HG03575 (cell line): ENCODE measurements around the gene CADPS2.

Experiments
- ATAC-seq: cut with Tn5 transposase; IDR thresholded peaks from one replicate; pipeline ENCODE4 v1.9.1; 2021; ENCODE audit not compliant: unreplicated experiment, insufficient number of reproducible peaks, low FRiP score; ENCODE audit errors: extremely low read depth

The CADPS2 gene

DNA sequence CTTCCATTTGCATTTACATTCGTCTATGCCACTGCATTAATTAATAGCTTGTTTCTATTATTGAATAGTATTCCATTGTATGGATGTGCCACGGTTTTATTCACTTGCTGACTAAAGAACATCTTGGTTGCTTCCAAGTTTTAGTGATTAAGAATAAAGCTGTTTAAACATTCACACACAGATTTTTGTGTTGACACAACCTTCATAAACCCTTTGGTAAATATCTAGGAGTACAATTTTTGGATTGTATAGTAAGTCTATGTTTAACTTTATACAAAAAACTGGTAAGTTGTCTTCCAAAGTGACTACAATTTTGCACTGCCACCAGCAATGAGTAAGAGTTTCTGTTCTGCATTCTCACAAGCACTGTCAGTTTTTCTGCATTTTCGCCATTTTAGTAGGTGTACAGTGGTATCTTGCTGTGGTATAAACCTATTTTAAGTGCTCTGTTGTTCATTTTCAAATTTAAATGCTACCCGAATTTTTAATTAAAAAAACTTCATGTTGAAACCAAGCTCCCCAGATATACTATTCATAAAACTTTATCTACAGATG is 308.7 kb downstream of the CADPS2 start:
- no peak for ATAC-seq

DNA sequence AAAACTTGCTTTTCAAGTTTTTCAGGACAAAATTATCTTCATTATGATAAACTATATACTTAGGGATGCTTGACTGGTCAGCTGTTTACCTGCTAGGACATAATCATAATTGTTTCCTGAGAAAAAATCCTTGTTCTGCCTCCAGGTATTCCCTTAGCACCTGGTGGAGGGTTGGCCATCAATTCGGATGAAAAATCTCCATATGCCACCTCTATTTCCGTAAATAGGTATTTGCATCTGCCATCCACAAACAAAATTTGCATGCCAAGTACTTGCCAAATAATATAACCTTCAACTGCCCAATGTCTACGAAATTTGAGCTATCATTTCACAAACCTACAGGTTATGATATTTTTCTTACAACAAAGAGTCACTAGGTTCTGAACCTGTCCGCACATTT is 313.6 kb downstream of the CADPS2 start:
- ATAC-seq: no peak

DNA sequence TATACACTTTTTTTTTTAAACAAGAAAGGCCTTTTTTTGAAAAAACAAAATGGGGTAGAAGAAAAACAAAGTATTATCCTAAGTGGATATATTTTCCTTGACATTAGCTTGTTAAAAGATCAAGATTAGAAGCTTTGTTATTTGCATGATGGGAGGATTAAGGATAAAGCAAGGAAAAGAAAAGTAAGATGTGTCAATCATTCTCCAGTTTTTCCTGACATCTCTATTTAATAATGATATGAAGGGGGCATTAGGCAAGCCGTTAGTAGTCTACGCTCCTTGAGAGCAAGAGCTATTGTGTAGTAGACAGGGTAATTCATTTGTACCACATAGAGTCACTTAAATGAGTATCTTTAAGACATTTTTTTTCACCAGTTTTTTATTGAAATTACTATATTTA is 324.9 kb downstream of the CADPS2 start:
- no peak for ATAC-seq

DNA sequence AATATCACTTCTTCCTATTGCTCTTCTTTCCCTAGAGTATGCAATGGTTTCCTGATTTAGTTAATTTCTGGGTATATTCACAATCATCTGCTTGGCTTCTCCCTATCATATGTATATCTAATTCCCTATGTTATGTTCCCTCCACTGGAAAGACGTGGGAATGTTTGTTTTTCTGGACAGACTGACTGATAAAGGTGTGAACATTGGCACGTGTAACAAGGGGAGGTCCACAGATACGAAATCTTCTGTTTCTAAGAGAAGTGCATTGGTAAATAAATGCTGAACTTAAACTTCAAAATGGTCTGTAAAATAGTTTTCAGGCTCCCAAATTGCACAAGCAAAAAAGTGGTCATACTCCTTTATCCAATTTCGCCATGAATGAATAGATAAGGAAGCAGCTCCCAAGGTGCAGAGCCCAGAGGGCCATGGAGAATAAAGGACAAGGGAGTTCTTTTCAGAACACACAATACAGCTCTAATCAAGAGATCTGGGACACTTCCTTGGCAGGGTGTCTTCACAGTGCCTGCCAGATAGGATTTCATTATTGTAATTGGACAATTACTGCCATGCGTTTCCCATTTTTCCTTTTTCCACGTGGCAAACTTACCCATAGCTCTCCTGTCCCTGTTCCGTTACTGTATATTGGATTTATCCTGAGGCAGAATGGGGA is 329.3 kb downstream of the CADPS2 start:
- ATAC-seq: no peak

DNA sequence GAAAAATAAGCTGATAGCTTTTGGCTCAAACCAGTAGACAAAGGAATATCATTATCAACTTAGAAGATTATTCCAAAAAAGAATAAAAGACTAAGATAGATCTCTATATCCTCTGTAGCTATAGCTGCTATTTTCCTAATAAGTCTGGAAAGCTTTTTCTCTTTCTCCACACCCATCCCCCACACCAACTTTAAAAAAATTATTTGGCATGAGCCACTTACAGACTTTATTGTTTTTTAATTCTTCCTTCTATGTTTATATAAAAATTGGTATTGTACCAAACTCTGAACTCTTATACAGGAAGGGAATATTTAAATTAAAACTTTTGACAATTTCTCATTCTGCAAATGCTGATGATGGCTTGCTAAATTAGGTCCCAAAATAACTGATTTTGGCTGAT is 330.0 kb downstream of the CADPS2 start:
- no peak for ATAC-seq

DNA sequence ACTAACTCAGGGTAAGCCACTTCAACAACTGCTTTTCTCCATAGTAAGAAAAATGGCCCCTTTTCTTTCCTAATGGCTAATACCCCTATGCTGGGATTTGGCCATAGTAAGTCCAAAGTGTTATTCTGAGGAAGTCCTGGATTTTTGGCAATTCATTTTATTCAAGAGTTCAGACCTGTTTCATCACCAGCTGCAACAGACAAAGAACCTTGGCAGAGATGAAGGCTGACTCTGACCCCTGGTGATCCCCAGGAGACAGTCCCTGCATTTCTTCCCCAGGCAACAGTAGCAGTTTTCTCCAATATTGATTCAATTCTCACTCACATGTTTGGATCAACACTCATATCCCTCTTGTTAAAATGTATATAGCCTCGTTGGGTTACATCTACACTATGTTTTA is 332.5 kb downstream of the CADPS2 start:
- ATAC-seq: no peak

DNA sequence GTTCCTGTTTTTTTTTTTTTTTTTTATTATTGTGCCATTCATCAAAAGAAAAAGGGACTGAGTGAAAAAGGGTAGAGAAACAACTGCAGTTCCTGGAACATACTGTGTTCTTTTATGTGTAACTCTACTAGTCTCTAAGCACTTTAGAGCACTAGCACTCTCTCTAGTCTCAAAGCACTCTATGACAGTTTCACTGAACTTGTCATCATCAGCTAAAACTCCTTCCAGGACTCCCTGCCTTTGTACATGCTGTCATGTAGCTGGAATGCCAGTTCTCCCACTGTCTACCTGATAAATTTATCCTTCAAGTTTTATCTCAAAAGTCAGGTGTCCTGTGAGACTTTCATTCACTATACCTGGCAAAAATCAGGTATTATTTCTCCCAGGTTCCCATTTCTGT is 333.5 kb downstream of the CADPS2 start:
- ATAC-seq: no peak

DNA sequence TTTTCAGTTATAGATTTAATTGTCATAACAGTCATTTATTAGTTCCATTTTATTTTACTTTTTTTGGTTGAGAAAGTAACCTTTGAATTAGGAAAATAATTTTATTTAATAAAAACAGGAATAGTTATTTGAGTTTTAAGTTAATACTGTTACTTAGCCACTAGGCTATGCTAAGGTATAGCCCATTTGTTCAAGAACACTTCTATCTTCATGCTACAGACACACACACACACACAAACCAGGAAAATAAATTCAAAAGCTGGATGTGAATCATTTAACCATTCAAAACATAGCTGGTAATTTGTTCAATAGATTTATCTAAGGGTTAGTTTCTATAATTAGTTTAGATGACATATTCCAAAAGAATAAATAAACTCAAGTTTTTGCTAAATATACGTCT is 335.7 kb downstream of the CADPS2 start:
- ATAC-seq: no peak

DNA sequence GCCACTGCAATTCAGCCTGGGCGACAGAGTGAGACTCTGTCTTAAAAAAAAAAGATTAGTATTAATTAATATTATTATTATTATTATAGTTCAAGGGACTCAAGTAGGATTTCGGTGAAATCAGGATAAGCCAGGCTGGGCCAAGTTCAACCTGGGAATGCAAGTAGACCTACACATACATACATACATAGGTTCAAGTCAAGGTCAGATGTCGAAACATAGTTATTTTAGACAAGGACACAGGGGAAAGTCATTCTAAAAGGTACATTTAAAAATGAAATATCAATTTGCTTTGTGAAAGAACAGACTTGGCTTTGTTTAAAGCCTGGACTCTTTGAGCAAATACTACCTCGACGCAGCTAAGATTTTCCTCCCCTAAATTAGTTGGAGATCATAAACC is 336.7 kb downstream of the CADPS2 start:
- no peak for ATAC-seq

DNA sequence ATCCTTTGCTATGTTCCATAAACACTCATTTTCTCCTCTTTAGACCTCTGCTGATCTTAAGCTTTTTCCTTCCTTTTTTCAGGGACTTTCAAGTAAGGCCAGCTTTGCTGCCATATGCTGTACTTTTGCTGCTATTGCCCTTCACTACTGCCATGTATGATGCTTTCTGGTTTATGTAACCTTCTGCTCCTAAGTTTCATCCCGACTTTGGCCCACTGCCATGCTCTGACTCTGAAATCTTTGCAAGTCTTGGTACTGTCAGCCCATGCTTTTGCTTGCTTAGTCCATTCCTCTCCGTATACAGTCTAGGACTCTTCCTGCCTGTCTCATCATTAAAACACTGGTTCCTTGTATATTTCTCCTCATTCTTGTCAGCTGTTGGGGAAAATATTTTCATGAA is 339.8 kb downstream of the CADPS2 start:
- ATAC-seq: no peak

DNA sequence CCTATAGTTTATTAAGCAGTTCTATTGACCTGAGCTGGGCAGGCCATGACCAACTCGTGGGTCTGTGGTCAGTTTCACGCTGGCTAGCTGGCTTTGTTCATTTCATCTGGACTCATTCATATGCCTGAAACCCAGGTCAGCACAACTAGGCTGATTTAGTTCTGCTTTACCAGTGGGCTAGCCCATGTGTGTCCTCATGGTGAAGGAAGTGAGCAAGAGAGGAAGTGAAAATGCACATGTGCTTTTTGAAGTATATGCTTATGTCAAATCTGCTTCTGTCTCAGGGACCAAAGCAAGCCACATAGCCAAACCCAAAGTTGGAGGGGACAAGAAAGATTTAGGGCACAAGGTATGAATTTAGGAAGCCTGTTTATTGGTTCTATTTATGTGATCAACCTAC is 341.8 kb downstream of the CADPS2 start:
- ATAC-seq: peak; percentile 96

DNA sequence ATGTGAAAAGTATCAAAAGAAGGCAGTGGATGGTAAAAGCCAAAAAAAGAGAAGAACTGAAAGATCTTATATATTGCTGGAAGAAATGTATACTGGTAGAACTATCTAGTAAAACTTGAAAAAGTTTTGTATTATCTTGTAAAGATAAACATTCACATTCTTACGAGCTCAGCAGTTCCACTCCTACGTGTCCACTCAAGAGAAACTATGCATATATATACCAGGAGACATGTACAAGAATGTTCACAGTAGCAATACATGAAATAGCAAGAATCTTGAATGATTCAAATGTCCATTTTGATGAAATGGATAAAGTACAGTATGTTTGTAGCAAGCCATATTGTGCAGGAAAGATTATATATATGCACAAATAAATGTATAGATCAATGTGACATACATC is 342.4 kb downstream of the CADPS2 start:
- ATAC-seq: no peak

DNA sequence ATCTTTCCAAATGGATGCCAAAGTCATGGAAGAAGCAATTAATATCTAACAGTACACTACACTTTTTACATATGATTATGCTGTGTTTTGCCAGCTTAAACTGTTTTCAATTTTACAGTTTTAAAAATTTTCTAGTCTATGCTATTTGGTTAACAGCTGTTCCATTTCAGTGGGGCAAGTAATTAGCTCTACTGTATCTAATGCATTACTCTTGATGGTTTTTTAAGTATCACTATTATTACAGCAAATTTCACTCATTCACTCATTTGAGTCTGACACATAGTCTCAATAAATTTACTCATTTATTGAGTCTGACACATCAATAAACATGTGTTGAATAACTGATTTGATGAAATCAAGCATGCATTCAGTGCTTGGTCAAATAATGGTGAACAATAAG is 343.1 kb downstream of the CADPS2 start:
- ATAC-seq: no peak

DNA sequence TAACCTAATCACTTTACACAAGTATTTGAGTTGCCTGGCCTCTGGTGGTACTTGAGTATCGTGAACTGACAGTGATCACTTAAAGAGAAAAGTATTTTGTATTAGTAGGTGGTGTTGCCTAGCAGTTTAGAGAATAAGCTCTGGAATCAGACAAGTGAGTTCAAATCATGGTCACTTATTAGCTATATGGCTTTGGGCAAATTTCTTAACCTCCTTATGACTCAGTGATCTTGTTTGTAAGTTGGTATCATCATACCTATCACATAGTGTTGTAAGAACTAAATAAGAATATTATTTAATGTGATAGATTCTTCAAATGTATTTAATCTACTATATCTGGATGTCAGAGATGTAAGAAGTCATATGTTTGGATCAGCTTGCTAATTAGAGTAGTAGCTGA is 351.2 kb downstream of the CADPS2 start:
- no peak for ATAC-seq

DNA sequence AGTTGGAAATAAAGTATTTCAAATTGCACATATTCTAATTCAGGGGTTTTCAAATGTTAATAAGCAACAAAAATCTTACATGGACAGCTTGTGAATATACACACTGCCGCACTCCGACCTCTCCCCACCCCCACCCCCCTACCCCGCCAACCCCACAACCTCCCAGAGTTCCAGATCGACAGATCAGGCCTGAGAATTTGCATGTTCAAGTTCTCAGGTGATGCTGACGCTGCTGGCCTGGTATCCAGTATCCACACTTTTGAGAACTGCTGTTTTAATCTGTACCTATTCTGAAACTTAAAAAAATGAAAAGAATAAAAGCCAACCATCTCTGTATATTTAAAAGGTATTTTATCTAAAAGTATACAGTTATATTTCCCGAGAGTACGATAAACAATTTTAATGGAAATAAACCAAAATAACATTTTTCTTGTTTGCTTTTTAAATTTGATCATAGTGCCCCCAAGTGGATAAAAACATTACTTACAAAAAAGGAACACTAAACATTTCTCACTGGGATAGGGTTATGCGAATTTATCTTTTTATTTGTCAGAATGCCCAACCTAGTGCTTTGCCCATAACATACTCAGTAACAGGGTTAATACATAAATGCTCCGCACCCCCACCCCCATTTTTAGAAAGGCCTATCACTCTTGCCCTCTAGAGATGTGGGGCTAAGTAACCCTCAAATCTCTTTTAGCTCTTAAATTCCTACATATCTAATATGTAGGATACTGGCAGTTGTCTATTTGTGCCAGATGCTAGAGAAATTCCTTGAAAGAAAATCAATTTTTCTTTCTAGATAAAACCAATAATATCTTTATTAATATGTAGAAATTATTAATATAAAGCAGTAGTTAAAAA is 353.6 kb downstream of the CADPS2 start:
- ATAC-seq: no peak

DNA sequence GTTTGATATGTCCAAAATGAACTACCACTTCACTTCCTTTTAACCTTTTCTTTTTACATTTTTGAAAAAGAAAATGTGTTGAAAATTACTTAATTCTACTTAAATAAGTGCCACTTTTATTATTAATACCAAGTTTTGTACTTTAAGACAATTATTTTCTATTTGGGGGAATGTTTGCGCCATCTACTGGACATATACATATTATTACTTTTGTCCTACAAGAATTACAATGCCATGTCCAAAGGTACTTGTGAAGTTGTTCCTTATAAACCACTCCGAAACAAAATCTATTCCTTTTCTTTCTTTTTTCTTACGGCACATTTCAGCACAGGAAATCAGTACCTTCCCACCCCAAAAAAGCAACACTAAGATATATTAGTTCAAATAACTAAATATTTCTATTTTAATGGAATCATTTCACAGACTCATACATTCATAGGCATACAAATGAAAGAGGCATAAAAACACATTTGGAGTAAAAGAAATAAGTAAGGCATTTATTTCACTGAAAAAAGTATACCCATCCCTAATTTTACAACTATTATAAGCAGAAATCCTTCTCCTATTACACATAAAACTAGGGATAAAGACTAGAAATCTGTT is 357.3 kb downstream of the CADPS2 start:
- no peak for ATAC-seq

DNA sequence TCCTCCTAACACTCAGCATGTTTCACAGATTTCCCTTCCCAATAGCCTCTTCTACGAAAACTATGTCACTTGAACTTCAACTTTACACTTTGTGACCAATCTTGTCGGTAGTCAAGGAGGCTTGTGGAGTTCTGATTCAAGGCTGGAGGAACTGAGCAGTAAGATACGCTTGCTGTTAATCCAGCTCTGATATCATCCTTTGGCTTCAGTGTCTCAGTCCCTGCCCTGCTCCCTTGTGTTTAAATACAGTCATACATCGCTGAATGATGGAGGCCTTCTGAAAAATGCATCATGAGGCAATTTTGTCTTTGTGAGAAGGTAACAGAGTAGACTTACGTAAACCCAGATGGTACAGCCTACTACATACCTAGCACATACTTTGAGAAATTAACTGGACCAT is 360.9 kb downstream of the CADPS2 start:
- no peak for ATAC-seq

DNA sequence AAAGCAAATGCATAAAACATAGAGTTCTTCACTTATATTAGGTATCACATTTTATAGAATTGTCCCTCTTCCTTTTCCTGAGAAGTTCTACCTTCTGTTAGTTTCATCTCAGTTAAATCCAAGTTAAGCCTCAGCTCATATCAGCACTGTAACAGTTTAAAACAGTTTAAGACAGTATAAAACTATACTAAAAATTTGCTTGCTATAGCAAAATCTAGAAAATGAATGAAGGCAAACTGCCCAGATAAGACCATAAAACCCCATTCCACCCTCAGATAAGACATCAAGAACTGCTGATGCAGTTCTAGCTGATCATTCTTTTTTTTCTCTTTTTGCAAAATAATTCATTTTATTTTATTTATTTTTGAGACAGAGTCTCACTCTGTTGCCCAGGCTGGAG is 364.5 kb downstream of the CADPS2 start:
- ATAC-seq: no peak

DNA sequence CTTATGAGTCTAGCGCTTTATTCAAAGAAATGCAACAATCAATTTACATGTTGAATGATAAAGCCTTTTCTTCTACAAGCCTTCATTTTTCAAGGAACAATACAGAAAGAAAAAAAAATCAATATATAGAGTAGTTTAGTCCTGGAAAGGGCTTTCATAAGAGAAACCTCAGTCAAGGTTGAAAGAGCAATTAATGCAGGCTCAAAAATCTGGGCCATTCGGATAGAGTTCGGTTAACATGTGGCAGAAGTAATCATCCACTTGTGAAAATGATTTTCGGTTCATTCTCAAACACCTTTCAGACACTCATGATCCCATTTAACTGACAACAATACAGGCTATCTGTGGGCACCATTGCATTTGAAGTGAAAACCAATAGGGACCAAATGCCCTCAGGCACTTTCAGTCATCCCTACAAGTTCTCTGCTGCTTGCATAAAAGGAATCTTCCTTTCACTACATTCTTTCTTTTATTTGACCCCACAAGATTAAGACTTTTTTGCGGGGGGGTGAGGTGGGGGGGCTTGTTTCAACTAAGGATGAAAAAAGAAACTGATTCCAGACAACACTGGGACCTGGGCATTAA is 365.2 kb downstream of the CADPS2 start:
- ATAC-seq: no peak

DNA sequence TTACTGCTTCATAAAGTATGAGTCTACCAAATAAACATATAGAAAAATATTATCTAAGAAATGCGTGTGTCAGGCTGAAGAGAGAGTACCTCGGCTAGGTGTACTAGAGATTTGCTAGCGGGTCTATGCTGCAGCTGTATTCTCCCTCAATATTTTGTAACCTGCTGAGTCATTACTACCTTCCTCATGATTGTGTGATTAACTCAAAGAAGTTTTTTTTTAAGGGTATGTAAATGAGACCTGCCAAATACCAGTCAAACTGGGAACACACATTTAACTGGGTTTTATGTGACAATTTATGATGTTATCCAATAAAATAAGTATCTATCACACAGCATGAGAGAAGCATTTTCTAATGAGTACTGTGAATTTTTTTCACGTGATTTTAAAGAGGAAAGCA is 367.8 kb downstream of the CADPS2 start:
- ATAC-seq: no peak
